Activated CD4-positive, alpha-beta T cell treated with anti-CD3 and anti-CD28 coated beads, Interleukin-2, amount 50 U/mL, for 16 hours (primary cell): ENCODE results near the gene GPR158.

ENCODE experiments used
- DNase-seq: peaks from one replicate; pipeline ENCODE4 v3.0.0-alpha.2; 2020

The GPR158 gene

GRCh38 chr10:25209618-25210017 is 34.8 kb downstream of the GPR158 start:
- no peak for DNase-seq

DNA sequence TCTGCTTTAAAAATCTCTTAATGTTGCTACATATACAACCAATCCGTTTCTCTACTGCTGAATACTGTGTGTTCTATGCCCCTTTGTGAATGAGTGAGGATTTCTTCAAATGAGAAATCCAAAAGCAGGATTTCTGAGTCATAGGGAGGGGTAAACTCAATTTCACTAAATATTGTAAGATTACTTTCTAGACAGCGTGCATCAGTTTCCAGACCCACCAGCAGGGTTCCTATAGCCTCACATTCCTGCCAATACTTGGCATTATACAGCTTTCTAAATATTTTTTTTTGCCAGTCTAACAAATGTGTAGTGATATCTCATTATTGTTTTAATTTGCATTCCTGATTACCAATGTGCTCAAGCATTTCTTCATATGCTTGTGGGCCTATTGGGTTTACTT is 35.5 kb downstream of the GPR158 start:
- DNase-seq, result no peak

DNA sequence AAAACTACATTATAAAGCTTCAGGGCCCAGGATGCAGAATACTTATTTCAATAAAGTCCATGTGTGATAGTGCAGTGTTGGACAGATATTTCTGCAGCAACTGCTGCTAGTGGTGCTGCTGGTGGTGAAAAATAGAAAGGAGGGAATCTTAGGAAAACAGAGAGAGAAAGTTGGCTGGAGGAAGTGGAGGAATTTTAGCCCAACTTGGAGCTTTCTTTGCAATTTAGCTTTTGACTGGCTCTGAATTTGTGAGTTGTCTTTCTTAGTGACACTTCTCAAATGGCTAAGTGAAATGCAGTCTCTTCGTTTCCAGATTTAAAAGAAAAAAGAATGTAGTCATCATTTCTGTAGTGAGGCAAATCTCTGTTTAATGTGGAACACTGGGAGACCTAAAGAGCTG is 45.4 kb downstream of the GPR158 start:
- no peak for DNase-seq

DNA sequence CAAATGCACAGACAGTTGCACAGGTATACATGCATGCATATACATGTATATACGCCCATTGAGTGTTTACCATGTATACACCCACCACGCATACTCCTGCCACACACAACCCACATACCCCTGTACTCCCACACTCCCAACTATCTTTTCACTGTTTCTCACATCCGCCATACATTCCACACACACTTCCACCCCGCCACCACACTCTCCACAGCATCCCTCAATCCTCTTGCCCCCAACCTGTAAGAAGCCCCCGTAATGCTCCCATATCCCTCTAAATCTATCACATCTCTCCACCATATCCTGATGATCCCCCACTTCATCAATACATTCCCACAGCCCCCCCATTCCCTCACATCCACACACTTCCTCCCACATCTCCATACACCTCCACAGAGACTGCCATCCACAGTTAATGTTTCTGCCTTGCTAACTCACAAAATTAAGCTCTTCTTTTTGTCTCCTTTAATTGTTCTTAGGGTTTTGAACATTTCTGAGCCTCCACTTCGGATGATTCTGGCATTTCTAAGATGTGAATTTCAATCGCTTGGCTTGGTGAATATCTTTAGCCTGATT is 47.4 kb downstream of the GPR158 start:
- no peak for DNase-seq

DNA sequence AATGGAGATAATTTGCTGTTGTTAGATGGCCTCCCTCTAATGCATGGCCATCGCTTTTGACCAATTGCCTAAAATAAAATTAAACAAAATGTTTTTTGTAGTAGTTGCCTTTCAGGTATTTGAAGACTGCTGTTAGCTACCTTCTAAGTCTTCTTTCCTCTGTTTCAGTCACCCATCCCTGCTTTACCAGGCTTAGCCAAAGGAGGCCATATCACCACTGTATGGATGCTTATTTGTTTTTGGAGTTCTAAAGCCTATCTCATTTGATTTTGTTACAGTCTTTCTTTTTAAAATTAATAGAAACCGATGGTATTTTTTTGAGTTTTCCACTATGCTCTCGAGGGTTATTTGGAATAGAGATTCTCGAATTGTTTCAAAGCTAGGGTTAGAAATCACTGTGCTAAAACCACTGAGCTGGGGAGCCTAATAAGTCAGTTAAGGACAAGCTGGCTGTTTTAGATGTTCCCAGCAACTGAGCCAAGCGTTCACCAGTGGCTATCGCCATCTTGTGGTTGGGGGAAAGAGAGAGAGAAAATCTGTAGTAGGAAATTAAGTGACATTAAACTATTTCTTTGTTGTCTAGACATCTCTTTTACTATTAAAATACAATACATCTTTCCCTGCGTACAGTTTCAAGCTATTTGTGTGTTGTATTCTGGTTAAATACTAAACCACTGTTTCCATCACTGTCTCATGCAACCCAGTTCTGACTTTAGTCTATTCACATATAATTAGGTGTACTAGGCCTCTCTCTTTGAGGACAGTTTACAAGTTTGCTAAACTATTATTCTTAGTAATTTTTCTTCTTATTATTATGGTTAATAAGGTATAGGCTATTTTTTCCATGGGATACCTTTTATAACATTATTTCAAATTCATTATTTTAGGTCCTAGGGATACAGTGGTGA is 52.2 kb downstream of the GPR158 start:
- peak; percentile 33 for DNase-seq

GRCh38 chr10:25231751-25232150 is 57.0 kb downstream of the GPR158 start:
- no peak for DNase-seq

DNA sequence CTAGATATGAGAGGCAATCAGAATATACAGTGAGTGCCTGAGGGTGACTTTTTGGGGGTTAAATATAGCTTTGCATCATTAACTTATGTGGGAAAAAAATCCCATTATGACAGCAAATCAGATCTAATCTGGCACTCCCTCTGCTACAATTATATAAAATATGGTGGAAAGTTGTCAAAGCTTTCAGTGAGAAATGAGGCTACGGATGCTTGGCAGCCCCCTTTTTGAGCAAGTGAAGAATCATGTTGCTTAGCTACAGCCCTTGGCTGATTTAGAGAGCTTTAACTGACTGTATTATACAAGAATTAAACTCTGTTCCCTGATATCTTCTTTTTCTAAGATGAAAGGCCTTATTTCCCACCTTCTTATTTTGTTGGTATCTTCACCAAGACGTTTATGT is 57.4 kb downstream of the GPR158 start:
- no peak for DNase-seq

DNA sequence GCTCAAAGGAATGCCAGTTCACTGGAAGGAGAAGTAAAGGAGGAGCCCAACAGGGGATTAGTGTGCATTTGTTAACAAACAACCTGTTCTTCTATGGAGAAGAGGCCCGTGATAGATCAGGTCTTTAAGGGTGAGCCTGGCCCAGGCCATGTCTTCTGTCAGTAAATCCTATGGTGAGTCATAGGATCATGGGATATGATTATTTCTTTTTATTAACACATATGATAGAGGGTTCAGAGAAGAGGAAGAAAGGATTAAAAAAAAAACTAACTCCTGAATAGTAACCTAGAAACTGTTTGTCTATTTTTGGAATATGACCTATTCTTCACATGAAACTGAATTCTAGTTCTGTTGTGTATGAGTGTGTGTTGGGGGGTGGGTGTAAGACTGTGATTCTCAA is 70.4 kb downstream of the GPR158 start:
- DNase-seq, result no peak

DNA sequence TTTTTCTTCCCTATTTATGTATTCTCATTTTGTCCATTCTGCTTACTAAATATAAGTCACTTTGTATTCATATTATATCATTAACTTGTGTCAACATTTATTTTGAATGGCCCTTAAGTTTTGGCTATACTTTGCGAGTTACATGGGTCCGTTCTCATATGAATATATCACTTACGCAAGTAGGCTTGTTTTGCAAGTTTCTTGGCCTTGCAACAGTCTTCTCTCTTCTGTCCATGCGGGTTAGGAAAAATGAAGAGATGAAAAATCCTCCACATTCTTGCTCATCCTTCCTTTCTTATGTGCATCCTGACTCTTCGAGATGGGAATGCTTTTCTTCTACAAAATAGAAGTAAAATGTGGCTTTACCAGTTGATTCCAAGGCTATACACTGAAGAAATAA is 82.8 kb downstream of the GPR158 start:
- DNase-seq, result no peak

GRCh38 chr10:25261110-25261509 is 86.3 kb downstream of the GPR158 start:
- no peak for DNase-seq

GRCh38 chr10:25261558-25261957 is 86.8 kb downstream of the GPR158 start:
- DNase-seq, result no peak

GRCh38 chr10:25263931-25264330 is 89.1 kb downstream of the GPR158 start:
- no peak for DNase-seq

DNA sequence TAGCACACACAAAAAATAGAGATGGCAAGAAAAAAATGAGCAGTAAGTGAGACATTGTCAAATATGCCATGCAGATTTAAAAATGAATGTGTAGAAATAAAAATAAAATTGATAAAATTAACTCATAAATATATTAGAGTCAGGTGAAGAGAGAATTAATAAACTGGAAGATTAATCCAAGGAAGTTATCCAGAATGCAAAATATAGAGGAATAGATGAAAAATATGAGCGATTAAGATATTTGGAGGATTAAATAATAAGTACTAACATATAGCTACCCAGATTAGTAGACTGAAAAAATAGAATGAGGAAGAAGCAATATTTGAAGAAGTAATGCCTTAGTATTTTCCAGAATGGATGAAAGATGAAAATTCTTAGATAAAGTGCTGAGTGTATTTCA is 103.4 kb downstream of the GPR158 start:
- DNase-seq, result no peak

GRCh38 chr10:25280076-25280475 is 105.3 kb downstream of the GPR158 start:
- DNase-seq, result no peak

DNA sequence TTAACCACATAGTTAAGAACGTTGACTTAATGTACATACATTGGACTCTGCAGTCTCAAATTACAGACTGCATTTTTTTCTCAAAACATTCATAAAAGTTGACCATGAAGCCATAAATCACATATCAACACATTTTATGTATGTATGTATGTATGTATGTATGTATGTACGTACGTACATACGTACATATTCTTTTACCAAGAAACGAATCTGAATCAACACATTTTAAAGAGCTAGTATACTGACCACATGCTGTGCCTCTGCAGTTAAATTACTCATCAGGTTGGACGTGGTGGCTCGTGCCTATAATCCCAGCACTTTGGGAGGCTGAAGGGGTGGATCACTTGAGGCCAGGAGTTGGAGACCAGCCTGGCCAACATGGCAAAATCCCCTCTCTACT is 105.8 kb downstream of the GPR158 start:
- no peak for DNase-seq

DNA sequence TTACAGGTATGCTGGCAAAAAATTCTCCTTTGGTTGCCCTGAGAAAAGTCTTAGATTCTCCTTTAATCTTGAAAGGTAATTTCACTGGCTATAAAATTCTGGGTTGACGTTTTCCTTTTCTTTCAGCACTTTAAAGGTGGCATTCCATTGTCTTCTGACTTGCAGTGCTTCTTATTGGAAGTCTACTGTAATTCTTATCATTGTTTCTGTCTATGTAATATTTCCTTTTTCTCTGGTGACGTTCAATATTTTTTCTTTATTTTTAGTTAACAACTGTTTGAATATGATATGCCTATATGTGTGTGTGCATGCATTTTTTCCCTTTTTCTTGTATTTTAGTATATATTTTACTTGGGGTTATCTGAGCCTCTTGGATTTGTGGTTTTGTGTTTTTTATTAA is 111.0 kb downstream of the GPR158 start:
- DNase-seq, result no peak

GRCh38 chr10:25288181-25288580 is 113.4 kb downstream of the GPR158 start:
- no peak for DNase-seq

DNA sequence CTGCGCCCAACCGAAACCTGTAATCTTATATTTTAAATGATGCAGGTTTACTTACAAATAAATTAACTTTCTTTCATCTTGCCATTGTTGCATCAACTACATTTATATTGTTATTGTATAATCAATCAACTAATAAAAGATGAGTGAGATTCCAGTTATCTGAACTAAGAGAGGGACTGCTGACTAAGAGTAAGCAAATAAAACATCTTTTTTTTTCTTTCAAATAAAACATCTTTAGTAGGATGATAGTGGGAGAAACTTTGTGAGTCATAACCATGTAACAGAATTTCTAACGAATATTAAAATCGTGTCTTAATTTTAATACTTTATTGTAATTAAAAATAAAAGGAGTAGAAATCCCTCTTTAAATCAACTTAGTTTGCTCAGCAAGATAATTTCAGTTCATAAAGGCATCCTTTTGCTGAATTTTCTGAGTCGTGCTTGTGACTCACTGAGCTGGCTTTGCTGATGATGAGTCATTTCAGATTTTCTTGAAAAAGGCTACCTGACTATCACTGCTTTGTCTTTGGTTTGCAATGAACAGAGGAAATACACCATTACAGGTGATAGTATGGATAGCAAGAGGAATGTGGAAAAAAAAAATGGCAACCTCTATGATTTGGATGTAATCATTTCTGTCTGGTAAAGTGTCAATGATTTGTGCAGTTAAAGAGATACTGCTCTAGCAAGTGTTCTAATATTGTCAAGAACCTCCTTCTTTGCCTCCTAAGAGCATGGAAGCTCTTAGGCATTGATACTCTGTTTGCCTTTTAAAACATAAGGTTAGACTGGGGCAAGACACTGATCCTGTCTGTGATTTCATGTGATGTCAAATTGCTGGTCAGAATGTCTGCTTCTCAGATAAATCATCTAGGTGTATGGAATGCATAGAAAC is 119.5 kb downstream of the GPR158 start:
- peak; percentile 27 for DNase-seq

DNA sequence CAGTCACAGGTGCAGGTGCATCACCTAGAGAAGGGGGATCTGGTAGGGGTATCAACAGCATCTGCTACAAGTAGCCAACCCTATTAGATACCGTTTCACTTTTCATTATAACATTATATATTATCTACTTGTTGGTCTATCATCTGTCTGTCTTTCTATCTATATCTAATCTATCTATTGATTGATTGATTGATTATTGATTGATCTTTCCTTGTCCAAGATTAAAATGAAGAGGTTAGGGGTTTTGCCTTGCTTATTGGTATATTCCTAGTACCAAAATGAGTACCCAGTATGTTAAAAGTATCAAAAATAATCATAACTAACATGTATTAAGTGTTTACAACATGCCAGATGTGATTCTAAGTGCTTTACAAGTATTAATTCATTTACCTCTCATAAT is 121.5 kb downstream of the GPR158 start:
- DNase-seq, result no peak

DNA sequence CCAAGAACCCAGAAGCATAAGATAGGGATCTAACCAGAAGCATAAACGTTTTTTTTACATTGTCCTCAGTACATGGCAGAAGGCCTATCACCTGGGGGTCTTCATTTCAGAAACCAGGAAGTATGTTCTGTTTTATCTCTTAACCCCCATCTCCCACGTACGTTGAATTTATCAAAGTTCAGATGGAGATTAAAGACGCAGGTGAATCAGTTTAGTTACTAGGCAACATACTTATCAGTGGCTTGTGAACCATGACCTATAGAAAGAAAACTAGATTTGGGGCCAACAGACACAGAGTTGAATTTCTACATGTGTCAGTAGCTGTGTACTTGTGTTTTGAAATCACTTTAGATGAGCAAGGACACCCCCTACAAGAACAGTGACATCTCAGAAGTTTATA is 122.7 kb downstream of the GPR158 start:
- DNase-seq, result no peak

- DNase-seq, result no peak
Measured at GRCh38 chr10:25300073-25300472, 125.3 kb downstream of the GPR158 start.

- no peak for DNase-seq
Measured at GRCh38 chr10:25304606-25305005, 129.8 kb downstream of the GPR158 start.

DNA sequence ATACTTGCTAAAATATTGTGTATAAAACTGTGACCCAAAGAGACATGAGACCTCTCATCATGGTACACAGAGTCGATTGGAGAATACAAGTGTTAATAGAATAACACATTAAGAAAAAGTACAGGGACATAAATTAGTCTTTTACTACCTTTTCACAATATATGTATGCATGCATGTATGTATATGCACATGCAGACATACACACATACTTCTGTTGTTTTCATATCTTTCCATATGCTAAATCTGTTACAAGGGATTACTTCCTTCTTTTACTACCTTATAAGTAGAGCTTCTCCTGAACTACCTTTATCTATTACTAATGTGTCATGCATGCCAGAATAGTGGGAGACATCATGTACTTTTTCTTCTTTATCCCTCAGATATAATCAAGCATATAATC is 131.6 kb downstream of the GPR158 start:
- DNase-seq, result no peak

GRCh38 chr10:25308278-25308677 is 133.5 kb downstream of the GPR158 start:
- DNase-seq, result no peak
